ENCODE results near the gene GIPR. TPM values are rescaled to one million over a fixed set of nuclear protein-coding genes. Genes with fewer than 3 reads are reported as not detected.

The GIPR gene
- total RNA-seq, 1 experiment from 2014 or later = 2.0 TPM

GRCh38 chr19:45729800-45730290, 61.8 kb downstream of the GIPR start:
- ATAC-seq = peak; percentile 3; the same call in 1 of the 2 replicates
- H3K36me3 ChIP-seq (ENCODE audit: control insufficient read depth, insufficient read depth, low read length) = peaks cover 2% of the 10 kb centered on the region; the same call in 1 of the 2 replicates
- H3K4me1 ChIP-seq (ENCODE audit: control insufficient read depth, insufficient read depth, low read length) = no peaks in the 10 kb centered on the region
- POLR2A ChIA-PET = interaction anchor here (0.6 kb wide), 1 partner anchor 22 kb away, joined by 14 read pairs; no protein-coding TSS in a partner anchor
- intact Hi-C loops (cut with micrococcal nuclease; ENCODE audit: unreplicated experiment) (no loop called here), in situ Hi-C loops (cut with HindIII; ENCODE audit: low pct_unique_long_range_greater_than_20kb, low sequenced_read_pairs) (no loop called here)
- no peak for TF ChIP-seq CTCF (IDR thresholded peaks at IDR 0.05)
- no peak for TF ChIP-seq TCF7L2 (IDR thresholded peaks at IDR 0.05; ENCODE audit: low read depth, low read length)
- TF ChIP-seq, protein P1, sequence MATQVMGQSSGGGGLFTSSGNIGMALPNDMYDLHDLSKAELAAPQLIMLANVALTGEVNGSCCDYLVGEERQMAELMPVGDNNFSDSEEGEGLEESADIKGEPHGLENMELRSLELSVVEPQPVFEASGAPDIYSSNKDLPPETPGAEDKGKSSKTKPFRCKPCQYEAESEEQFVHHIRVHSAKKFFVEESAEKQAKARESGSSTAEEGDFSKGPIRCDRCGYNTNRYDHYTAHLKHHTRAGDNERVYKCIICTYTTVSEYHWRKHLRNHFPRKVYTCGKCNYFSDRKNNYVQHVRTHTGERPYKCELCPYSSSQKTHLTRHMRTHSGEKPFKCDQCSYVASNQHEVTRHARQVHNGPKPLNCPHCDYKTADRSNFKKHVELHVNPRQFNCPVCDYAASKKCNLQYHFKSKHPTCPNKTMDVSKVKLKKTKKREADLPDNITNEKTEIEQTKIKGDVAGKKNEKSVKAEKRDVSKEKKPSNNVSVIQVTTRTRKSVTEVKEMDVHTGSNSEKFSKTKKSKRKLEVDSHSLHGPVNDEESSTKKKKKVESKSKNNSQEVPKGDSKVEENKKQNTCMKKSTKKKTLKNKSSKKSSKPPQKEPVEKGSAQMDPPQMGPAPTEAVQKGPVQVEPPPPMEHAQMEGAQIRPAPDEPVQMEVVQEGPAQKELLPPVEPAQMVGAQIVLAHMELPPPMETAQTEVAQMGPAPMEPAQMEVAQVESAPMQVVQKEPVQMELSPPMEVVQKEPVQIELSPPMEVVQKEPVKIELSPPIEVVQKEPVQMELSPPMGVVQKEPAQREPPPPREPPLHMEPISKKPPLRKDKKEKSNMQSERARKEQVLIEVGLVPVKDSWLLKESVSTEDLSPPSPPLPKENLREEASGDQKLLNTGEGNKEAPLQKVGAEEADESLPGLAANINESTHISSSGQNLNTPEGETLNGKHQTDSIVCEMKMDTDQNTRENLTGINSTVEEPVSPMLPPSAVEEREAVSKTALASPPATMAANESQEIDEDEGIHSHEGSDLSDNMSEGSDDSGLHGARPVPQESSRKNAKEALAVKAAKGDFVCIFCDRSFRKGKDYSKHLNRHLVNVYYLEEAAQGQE (IDR thresholded peaks at IDR 0.05; ENCODE audit: insufficient read depth in 1 of 2, low read depth in 2 of 2, low read length in 1 of 2) = no peak
- TF ChIP-seq SIN3A (IDR thresholded peaks at IDR 0.05; ENCODE audit: borderline replicate concordance, insufficient read depth, low read depth, low read length) = no peak
- TF ChIP-seq POLR2AphosphoS5 (IDR thresholded peaks at IDR 0.05; ENCODE audit: low read depth, low read length) = no peak
- peak overlapping the region; percentile 85 for H3K27ac ChIP-seq (ENCODE audit: low read length)
- no peak for DNase-seq (ENCODE audit: low read depth, low spot score)
- no peaks in the 10 kb centered on the region for H3K27me3 ChIP-seq (ENCODE audit: control insufficient read depth, insufficient read depth, low read length)
- H3K4me3 ChIP-seq (ENCODE audit: low read depth in 2 of 2, low read length in 2 of 2) = peak overlapping the region; percentile 76 to 84
- no peaks in the 10 kb centered on the region for H3K9me3 ChIP-seq (ENCODE audit: control insufficient read depth, insufficient read depth, low read depth, low read length)
- BruUV-seq (replicated peaks) = TSS peak; percentile 91
- CTCF ChIA-PET = no interaction called here

- Histone ChIP-seq H3K9me3 (ENCODE audit: control insufficient read depth, insufficient read depth, low read depth, low read length) (no peaks in the 10 kb centered on the region), H3K27me3 (ENCODE audit: control insufficient read depth, insufficient read depth, low read length) (no peaks in the 10 kb centered on the region), H3K4me1 (ENCODE audit: control insufficient read depth, insufficient read depth, low read length) (no peaks in the 10 kb centered on the region), H3K36me3 (ENCODE audit: control insufficient read depth, insufficient read depth, low read length) (peaks cover 2% of the 10 kb centered on the region; the same call in 1 of the 2 replicates), H3K27ac (ENCODE audit: low read length) (peak within 1 kb of the TSS; percentile 85), H3K4me3 (ENCODE audit: low read depth in 2 of 2, low read length in 2 of 2) (peak within 1 kb of the TSS; percentile 76 to 84)
- ChIA-PET CTCF (interaction anchor here (0.5 kb wide), 1 partner anchor 15 kb away, joined by 3 read pairs; no protein-coding TSS in a partner anchor), POLR2A (interaction anchor here (0.7 kb wide), 2 partner anchors 38 to 1965 kb away, joined by 3 to 6 read pairs; partner anchors contain the start of gene SIX5)
- no peak for TF ChIP-seq TCF7L2 (IDR thresholded peaks at IDR 0.05; ENCODE audit: low read depth, low read length)
- TF ChIP-seq, protein P1 (IDR thresholded peaks at IDR 0.05; ENCODE audit: insufficient read depth in 1 of 2, low read depth in 2 of 2, low read length in 1 of 2) = no peak
- TF ChIP-seq CTCF (IDR thresholded peaks at IDR 0.05) = no peak
- peak; percentile 69; the same call in 1 of the 2 replicates for TF ChIP-seq POLR2AphosphoS5 (IDR thresholded peaks at IDR 0.05; ENCODE audit: low read depth, low read length)
- peak; percentile 61; the same call in 1 of the 2 replicates for TF ChIP-seq SIN3A (IDR thresholded peaks at IDR 0.05; ENCODE audit: borderline replicate concordance, insufficient read depth, low read depth, low read length)
- peak; percentile 80 for DNase-seq (ENCODE audit: low read depth, low spot score)
- intact Hi-C loops (cut with micrococcal nuclease; ENCODE audit: unreplicated experiment) = no loop called here
- BruUV-seq (replicated peaks) = no TSS peak
- in situ Hi-C loops (cut with HindIII; ENCODE audit: low pct_unique_long_range_greater_than_20kb, low sequenced_read_pairs) = no loop called here
- peak; percentile 99 for ATAC-seq
Observed at GRCh38 chr19:45730368-45731288, 62.6 kb downstream of the GIPR start, which contains the start of gene FBXO46. Gene FBXO46 (minus strand): TSS chr19:45730896. CDS start chr19:45713495, 17,401 bp downstream.
